ENCODE measurements around the gene AGPAT1.

DNA sequence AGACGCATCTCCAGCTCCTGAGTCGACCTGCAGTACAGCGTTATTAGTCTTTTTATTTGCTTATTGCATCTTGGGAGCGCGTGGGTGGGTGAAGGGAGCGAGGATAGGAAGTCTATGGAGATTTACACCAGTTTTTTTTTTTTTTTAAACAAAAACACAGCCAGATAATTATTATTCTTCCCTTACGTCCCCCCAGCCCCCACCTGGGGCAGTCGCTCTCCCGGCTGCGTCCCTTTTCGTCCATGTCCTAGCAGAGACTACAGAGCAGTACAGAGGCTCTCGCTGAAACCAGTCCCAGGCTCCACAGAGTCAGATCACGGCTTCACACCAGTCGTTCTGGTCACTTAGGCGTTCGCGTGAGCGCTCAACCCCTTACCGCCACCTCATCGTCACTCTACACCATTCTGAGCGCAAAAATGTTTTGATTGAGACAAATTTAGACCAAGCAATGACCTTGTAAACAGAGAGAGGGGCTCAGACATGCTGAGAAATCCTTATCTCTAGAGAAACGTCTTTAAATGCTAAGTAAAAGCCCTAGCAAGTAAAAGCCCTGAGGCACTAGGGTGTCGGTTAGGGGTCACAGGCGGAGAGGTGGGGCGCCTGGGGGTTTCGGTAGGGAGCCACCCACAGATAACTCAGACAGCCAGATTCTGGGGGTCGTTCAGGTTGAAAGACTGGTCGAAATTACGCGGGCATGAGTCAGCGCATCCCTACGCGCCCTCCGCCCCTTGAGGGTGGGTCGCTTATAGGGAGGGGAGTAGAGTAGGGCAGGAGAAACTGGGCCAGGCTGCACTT is 22.9 kb downstream of the AGPAT1 start:
- no peak for TF ChIP-seq POLR2A (IDR thresholded peaks at IDR 0.05; ENCODE audit: low read depth, low read length)
- no peak for TF ChIP-seq GABPA (IDR thresholded peaks at IDR 0.05; ENCODE audit: low read depth)
- TF ChIP-seq, protein P1, sequence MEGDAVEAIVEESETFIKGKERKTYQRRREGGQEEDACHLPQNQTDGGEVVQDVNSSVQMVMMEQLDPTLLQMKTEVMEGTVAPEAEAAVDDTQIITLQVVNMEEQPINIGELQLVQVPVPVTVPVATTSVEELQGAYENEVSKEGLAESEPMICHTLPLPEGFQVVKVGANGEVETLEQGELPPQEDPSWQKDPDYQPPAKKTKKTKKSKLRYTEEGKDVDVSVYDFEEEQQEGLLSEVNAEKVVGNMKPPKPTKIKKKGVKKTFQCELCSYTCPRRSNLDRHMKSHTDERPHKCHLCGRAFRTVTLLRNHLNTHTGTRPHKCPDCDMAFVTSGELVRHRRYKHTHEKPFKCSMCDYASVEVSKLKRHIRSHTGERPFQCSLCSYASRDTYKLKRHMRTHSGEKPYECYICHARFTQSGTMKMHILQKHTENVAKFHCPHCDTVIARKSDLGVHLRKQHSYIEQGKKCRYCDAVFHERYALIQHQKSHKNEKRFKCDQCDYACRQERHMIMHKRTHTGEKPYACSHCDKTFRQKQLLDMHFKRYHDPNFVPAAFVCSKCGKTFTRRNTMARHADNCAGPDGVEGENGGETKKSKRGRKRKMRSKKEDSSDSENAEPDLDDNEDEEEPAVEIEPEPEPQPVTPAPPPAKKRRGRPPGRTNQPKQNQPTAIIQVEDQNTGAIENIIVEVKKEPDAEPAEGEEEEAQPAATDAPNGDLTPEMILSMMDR (IDR thresholded peaks at IDR 0.05 in 2 of 3, conservative IDR thresholded peaks at IDR 0.05 in 1 of 3; ENCODE audit: control insufficient read depth in 2 of 3, extremely low read depth in 1 of 3, insufficient read depth in 1 of 3, low read depth in 3 of 3, low read length in 3 of 3), result no peak

Measured in GM12878 (cell line).